SK-N-SH (cell line): ENCODE measurements around the gene RASL12. TPM values are rescaled to one million over a fixed set of nuclear protein-coding genes. Genes with fewer than 3 reads are reported as not detected.
"Not testable (repeated sequence)": the region's sequence is repeated elsewhere in the genome, so short reads cannot be mapped to it uniquely, and the experiment has no call there.

Experiments used
- CTCF ChIA-PET: fragments of 300-600, 350-600 bp; formaldehyde crosslinking; extraction: SDS; loops from one replicate; lab custom pipeline; 2021; lab: Yijun Ruan, JAX
- POLR2A ChIA-PET: fragments of 350-600 bp; sonication (Branson Sonifier 250); formaldehyde crosslinking; extraction: SDS; loops from one replicate; lab custom pipeline; 2020; ENCODE audit warnings: antibody characterized with exemption, inconsistent platforms; lab: Yijun Ruan, JAX
- DNase-seq: peaks from one replicate; pipeline ENCODE4 v3.0.0; 2012
- H2AFZ ChIP-seq: fragments of 200-600 bp; sonication (generic); 2 replicates; pipeline ENCODE4 v1.8.1; 2016; ENCODE audit warnings: antibody characterized with exemption, mild to moderate bottlenecking, low read depth
- H3F3A ChIP-seq: fragments of 200-600 bp; sonication (generic); replicated peaks from 2 replicates; pipeline ENCODE3; 2016; ENCODE audit warnings: antibody characterized with exemption, mild to moderate bottlenecking; ENCODE audit not compliant: insufficient read depth
- H3K27ac ChIP-seq, 2 experiments: fragments of 200-500 bp in 1 of 2; fragments of 200-600 bp in 1 of 2; sonication (Bioruptor generic) in 1 of 2; sonication (generic), shearing (Covaris generic) in 1 of 2; 2 replicates each; pipeline versions ENCODE4 v1.5.1 to v1.6.1; 2014 to 2016; ENCODE audit warnings: low read depth in 2 of 2, inconsistent platforms in 1 of 2, low read length in 1 of 2, mild to moderate bottlenecking in 1 of 2, mixed read lengths in 1 of 2
- H3K27me3 ChIP-seq: fragments of 200-600 bp; sonication (generic), shearing (Covaris generic); 2 replicates; pipeline ENCODE4 v1.6.1; 2016; ENCODE audit warnings: mixed run types; ENCODE audit not compliant: insufficient read depth
- H3K36me3 ChIP-seq, 2 experiments: fragments of 200-500 bp in 1 of 2; fragments of 200-600 bp in 1 of 2; sonication (Bioruptor generic) in 1 of 2; sonication (generic) in 1 of 2; replicated peaks in 1 of 2; 2 replicates each; pipeline versions ENCODE3 to v1.5.1; 2014 to 2016; ENCODE audit warnings: low read length in 1 of 2, mild to moderate bottlenecking in 1 of 2; ENCODE audit not compliant: insufficient read depth in 2 of 2, control insufficient read depth in 1 of 2
- H3K4me1 ChIP-seq, 2 experiments: fragments of 200-500 bp in 1 of 2; fragments of 200-600 bp in 1 of 2; sonication (Bioruptor generic) in 1 of 2; sonication (generic), shearing (Covaris generic) in 1 of 2; 2 replicates each; pipeline versions ENCODE4 v1.5.1 to v1.6.1; 2014 to 2016; ENCODE audit warnings: low read depth in 1 of 2, low read length in 1 of 2, mixed run types in 1 of 2; ENCODE audit not compliant: insufficient read depth in 2 of 2, control insufficient read depth in 1 of 2
- H3K4me2 ChIP-seq: fragments of 200-600 bp; sonication (generic), shearing (Covaris generic); 2 replicates; pipeline ENCODE4 v1.6.1; 2017; ENCODE audit warnings: mixed run types
- H3K4me3 ChIP-seq, 2 experiments: fragments of 200-500 bp in 1 of 2; fragments of 200-600 bp in 1 of 2; sonication (Bioruptor generic) in 1 of 2; sonication (generic), shearing (Covaris generic) in 1 of 2; 2 replicates each; pipeline versions ENCODE4 v1.5.1 to v1.8.1; 2014 to 2016; ENCODE audit warnings: low read depth in 2 of 2, inconsistent platforms in 1 of 2, low read length in 1 of 2, mild to moderate bottlenecking in 1 of 2, mixed read lengths in 1 of 2, moderate library complexity in 1 of 2
- H3K79me2 ChIP-seq: fragments of 200-600 bp; sonication (generic); 2 replicates; pipeline ENCODE4 v1.8.1; 2017; ENCODE audit warnings: mild to moderate bottlenecking; ENCODE audit not compliant: insufficient read depth
- H3K9ac ChIP-seq: fragments of 200-600 bp; sonication (generic); 2 replicates; pipeline ENCODE4 v1.6.1; 2017; ENCODE audit warnings: mixed run types
- H3K9me2 ChIP-seq: fragments of 200-600 bp; sonication (generic); 2 replicates; pipeline ENCODE4 v1.6.1; 2017; ENCODE audit warnings: mixed run types
- H3K9me3 ChIP-seq: fragments of 200-600 bp; sonication (generic); 2 replicates; pipeline ENCODE4 v1.6.1; 2017; ENCODE audit warnings: mixed run types, mild to moderate bottlenecking, moderate library complexity
- H4K20me1 ChIP-seq: fragments of 200-600 bp; sonication (generic); 2 replicates; pipeline ENCODE4 v1.6.1; 2017; ENCODE audit warnings: mild to moderate bottlenecking, mixed run types; ENCODE audit not compliant: insufficient read depth
- FOXJ3 ChIP-seq: sonication (generic); formaldehyde crosslinking; IDR thresholded peaks from 2 replicates; pipeline ENCODE4 v1.5.1; 2020; ENCODE audit warnings: mild to moderate bottlenecking, missing genetic modification reagents
- JUND ChIP-seq: IDR thresholded peaks from 2 replicates; pipeline ENCODE4 v1.4.0; 2012
- POLR2AphosphoS5 ChIP-seq: IDR thresholded peaks from 2 replicates; pipeline ENCODE4 v1.6.1; 2012; ENCODE audit warnings: low read depth, low read length
- RFX5 ChIP-seq: IDR thresholded peaks from 2 replicates; pipeline ENCODE4 v1.6.1; 2012; ENCODE audit warnings: mild to moderate bottlenecking, improper control_type of control experiment, low read length
- SIN3A ChIP-seq: IDR thresholded peaks from 2 replicates; pipeline ENCODE4 v1.6.1; 2012; ENCODE audit warnings: low read depth, mild to moderate bottlenecking, low read length, moderate library complexity, borderline replicate concordance
- TCF12 ChIP-seq: IDR thresholded peaks from 2 replicates; pipeline ENCODE4 v1.4.0; 2012
- WGBS: methylation state at CpG from one replicate; pipeline ENCODE4 v1.1.6; 2017; ENCODE audit warnings: low lambda C conversion rate; 5-methylcytosine and 5-hydroxymethylcytosine counted together
- polyA plus RNA-seq, 3 experiments: library from polyadenylated mRNA; depleted of rRNA; stranded (reverse); fragments of >200 nt; gene quantifications; 2 replicates each; pipeline ENCODE4 v1.2.3, GENCODE V29; 2012
- TF ChIP-seq, protein P1 (sequence below): IDR thresholded peaks from 2 replicates; pipeline ENCODE4; 2012
- TF ChIP-seq, protein P2 (sequence below): fragments of 150-350 bp; IDR thresholded peaks from 2 replicates; pipeline ENCODE4 v1.6.1; 2016; ENCODE audit warnings: mild to moderate bottlenecking, low read depth, low read length
- TF ChIP-seq, protein P3 (sequence below): IDR thresholded peaks from 2 replicates; pipeline ENCODE4 v1.4.0; 2012; ENCODE audit warnings: low read depth, borderline replicate concordance

The RASL12 gene
- polyA plus RNA-seq, 1 of the 3 experiments (the other 2 are of a cell fraction): not detected

DNA sequence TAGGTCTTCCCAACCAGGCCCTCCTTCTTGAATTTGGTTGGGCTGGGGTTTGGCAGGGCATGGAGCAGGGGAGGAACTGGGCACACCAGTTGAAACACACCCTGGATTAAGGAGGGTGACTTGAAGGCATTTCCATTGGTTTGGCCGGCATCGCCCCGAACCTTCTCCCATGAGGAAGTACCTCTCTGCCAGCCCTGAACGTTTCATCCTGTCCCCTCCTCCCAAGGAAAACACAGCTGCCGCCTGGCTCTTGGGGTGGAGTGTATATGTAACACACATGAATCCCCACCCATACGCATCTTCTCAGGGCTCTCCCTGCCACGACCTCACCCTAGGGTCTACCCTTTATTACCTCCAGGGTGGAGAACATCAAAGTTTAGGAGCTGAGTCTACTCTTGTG lies 32.7 kb upstream of the RASL12 start:
- Histone ChIP-seq H4K20me1 (no peaks in the 10 kb centered on the region), H3K27me3 (no peaks in the 10 kb centered on the region), H3K9me3 (no peaks in the 10 kb centered on the region), H2AFZ (no peak overlapping the region), H3K79me2 (no peaks in the 10 kb centered on the region), H3K4me1 (no peaks in the 10 kb centered on the region), H3K27ac (no peak overlapping the region), H3K36me3 (peaks cover 20 to 57% of the 10 kb centered on the region in 2 experiments), H3K4me2 (no peak overlapping the region), H3K9me2 (no peaks in the 10 kb centered on the region), H3K4me3 (no peak overlapping the region), H3F3A (no peaks in the 10 kb centered on the region), H3K9ac (no peak overlapping the region)
- TF ChIP-seq FOXJ3 (CRISPR knock-in tag): no peak
- TF ChIP-seq, protein P1, sequence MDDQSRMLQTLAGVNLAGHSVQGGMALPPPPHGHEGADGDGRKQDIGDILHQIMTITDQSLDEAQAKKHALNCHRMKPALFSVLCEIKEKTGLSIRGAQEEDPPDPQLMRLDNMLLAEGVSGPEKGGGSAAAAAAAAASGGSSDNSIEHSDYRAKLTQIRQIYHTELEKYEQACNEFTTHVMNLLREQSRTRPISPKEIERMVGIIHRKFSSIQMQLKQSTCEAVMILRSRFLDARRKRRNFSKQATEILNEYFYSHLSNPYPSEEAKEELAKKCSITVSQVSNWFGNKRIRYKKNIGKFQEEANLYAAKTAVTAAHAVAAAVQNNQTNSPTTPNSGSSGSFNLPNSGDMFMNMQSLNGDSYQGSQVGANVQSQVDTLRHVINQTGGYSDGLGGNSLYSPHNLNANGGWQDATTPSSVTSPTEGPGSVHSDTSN: no peak
- no peak for TF ChIP-seq TCF12
- no peak for TF ChIP-seq JUND
- TF ChIP-seq, protein P2, sequence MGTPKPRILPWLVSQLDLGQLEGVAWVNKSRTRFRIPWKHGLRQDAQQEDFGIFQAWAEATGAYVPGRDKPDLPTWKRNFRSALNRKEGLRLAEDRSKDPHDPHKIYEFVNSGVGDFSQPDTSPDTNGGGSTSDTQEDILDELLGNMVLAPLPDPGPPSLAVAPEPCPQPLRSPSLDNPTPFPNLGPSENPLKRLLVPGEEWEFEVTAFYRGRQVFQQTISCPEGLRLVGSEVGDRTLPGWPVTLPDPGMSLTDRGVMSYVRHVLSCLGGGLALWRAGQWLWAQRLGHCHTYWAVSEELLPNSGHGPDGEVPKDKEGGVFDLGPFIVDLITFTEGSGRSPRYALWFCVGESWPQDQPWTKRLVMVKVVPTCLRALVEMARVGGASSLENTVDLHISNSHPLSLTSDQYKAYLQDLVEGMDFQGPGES: no peak
- TF ChIP-seq RFX5: no peak
- TF ChIP-seq, protein P3, sequence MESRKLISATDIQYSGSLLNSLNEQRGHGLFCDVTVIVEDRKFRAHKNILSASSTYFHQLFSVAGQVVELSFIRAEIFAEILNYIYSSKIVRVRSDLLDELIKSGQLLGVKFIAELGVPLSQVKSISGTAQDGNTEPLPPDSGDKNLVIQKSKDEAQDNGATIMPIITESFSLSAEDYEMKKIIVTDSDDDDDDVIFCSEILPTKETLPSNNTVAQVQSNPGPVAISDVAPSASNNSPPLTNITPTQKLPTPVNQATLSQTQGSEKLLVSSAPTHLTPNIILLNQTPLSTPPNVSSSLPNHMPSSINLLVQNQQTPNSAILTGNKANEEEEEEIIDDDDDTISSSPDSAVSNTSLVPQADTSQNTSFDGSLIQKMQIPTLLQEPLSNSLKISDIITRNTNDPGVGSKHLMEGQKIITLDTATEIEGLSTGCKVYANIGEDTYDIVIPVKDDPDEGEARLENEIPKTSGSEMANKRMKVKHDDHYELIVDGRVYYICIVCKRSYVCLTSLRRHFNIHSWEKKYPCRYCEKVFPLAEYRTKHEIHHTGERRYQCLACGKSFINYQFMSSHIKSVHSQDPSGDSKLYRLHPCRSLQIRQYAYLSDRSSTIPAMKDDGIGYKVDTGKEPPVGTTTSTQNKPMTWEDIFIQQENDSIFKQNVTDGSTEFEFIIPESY: no peak
- no peak for TF ChIP-seq POLR2AphosphoS5
- no peak for TF ChIP-seq SIN3A
- ChIA-PET CTCF (interaction anchor here (1.0 to 6.1 kb wide), 7 partner anchors 14 to 198 kb away, joined by 3 to 109 read pairs (median 7); no protein-coding TSS in a partner anchor), POLR2A (no interaction called here)
- 89% methylated on average over 7 of the region's 7 CpGs for WGBS
- DNase-seq: no peak

DNA sequence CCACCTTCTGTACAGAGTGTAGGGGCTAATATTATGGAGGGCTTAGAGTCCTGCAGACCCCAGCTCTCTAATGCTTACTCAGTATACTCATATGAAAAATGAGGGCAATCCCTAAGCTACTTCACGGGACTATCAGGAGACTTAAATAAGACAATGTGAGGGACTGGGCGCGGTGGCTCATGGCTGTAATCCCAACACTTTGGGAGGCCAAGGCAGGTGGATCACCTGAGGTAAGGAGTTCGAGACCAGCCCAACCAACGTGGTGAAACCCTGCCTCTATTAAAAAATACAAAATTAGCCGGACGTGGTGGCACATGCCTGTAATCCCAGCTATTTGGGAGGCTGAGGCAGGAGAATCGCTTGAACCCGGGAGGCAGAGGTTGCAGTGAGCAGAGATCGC lies 32.0 kb upstream of the RASL12 start:
- H4K20me1 ChIP-seq, H3K4me2 ChIP-seq, H3K79me2 ChIP-seq, H3K27me3 ChIP-seq, DNase-seq, H3K9ac ChIP-seq, H2AFZ ChIP-seq, H3K27ac ChIP-seq, H3F3A ChIP-seq, POLR2A ChIA-PET, H3K4me3 ChIP-seq, H3K9me3 ChIP-seq, H3K9me2 ChIP-seq, H3K4me1 ChIP-seq: not testable (repeated sequence)
- WGBS: 93% methylated on average over 10 of the region's 10 CpGs
- CTCF ChIA-PET: interaction anchor here (0.6 to 6.1 kb wide), 5 partner anchors 13 to 403 kb away, joined by 3 to 109 read pairs (median 3); no protein-coding TSS in a partner anchor
- H3K36me3 ChIP-seq: peaks cover 20 to 59% of the 10 kb centered on the region in 2 experiments
